ENCODE results near the gene MYH11.
"Not testable (repeated sequence)": the region's sequence is repeated elsewhere in the genome, so short reads cannot be mapped to it uniquely, and the experiment has no call there.

MYH11 gene

DNA sequence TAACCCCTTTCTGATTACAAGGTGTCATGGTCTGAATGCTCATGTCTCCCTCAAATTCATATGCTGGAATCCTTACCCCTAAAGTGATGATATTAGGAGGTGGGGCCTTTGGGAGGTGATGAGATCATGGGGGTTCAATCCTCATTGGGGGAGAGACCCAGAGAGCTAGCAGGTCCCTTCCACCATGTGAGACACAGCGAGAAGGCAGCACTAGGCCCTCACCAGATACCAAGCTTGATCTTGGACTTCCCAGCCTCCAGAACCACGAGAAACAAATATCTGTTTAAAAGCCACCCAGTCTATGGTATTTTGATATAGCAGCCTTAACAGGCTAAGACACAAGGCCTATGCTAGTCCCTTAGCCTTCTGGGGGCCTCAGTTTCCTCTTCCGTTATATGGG is 45.9 kb downstream of the MYH11 start:
- no peak for DNase-seq (ENCODE audit: low read depth in 2 of 2)

DNA sequence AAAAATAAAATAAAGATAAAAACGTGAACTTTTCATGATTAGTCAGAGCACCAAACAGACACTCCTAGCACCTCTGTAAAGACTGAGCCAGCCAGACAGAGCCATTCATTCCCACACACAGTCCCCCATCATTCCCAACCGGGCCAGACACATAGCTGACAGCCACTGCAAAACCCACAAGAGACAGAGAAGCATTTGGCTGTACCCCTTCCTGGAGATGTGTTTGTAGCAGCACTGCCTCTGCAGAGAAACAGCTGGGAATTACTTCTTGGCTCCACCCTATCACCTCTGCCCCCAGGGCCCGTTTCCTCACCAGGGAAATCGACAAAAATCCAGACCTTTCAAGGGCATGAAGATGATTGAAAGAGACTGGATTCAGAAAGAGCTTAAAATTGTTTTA is 46.4 kb downstream of the MYH11 start:
- DNase-seq (ENCODE audit: low read depth in 2 of 2): no peak

DNA sequence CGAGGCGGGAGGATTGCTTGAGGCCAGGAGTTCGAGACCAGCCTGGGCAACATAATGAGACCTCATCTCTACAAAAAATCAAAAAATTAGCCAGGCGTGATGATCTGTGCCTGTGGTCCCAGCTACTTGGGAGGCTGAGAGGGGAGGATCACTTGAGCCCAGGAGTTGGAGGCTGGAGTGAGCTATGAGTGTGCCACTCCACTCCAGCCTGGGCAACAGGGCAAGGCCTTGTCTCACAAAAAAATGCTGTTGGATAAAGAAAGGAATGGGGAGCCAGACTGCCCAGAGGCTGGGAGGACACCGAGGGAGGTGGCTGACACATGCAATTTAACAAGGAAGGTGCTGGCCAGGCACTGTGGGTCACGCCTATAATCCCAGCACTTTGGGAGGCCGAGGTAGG is 47.5 kb downstream of the MYH11 start:
- not testable (repeated sequence) for DNase-seq (ENCODE audit: low read depth in 2 of 2)

DNA sequence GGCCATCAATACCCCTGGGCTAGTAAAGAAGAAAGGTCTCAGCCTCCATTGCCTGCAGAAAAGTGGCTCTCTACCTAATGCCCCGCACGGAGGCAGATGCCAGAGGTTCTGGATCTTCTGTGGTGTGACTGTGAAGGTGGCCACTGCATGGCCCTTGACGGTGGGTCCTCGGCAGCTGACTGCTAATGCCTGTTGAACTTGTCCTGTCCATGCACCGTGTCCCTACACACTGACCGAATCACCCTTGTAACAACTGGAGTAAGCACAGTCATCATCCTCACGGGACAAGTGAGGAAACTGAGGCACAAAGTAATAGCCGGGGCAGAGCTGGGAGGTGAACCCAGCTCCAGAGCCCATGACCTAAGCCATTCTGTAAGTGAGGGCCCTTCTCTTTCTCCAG is 48.8 kb downstream of the MYH11 start:
- no peak for DNase-seq (ENCODE audit: low read depth in 2 of 2)

DNA sequence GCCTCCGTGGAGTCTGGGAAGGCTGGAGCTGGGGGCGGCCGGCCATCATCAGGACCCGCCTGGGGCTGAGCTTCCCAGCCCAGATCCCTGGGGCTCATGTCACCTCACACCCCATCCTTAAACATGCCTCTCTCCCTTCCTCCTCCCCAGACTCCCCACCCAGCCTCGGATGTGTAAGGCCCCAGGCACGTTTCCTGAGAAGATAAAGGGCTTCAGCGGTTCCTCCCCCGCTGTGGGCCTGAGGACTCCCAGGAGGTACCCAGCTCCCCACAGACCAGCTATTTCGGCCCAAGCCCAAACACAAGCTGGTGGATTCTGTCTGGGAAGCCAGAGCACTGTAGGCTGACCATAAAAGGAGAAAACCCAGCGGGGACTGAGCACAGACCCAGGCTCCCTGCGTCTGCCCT is 49.2 kb downstream of the MYH11 start:
- DNase-seq (ENCODE audit: low read depth in 2 of 2): no peak

DNA sequence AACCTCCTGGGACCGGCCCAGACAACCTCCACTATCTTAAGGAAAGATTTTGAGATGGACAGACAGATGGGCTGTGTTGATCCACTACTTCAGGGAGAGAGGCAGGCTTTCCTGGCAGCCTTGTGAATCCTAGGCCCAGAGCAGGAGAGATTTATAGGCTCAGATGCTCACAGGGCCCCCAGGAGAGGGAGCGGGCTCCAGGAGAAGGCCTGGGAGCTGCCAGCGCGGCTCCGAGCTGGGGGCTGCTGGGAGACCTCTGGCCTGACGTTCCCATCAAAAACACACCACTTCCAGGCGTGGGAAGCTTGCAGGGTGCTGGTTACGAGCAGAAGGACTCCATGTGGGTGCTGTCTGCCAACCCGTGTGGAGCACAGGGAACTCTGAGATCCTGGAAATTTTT is 53.2 kb downstream of the MYH11 start:
- DNase-seq (ENCODE audit: low read depth in 2 of 2): no peak

DNA sequence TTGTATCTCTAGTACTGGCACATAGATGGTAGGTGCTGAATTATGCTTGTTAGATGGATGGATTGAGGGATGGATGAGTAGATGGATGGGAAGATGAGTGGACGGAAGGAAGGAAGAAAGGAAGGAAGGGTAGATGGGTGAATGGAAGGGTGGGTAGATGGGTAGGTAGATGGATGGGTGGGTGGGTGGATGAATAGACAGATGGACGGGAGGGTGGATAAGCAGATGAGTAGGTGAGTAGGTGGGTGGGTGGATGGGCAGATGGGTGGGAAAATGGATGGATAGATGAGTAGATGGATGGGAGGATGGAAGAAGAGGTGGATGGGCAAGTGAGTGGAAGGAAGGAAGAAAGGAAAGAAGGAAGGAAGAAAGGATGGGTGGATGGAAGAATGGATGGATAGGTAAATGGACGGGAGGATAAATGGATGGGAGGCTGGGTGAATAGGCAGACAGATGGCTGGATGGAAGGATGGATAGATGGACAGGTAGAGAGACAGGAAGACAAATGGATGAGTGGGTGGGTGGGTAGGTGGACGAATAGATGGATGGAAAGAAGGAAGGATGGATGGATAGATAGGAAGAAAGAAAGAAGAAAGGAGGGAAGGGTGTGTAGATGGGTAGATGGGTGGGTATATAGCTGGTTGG is 56.9 kb downstream of the MYH11 start:
- DNase-seq (ENCODE audit: low read depth in 2 of 2): no peak

DNA sequence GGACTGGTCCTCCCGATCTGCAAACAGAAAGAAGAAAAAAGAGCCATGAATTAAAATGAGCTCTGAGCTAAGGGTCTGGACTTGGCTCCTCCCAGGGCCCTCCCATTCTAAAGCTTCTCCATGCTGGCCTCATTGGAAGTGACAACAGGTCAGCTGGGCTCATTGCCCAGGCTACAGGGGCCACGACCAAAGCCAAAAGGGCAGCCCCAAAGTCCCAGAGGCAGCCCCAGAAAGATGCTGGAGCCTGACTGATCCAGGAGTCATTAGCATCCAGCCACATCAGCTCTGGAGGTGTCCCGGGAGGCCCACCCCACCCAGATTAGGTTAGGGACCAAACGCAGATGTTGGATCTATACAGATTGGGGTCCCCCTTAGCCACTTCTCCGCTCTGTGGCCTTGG is 58.2 kb downstream of the MYH11 start:
- DNase-seq (ENCODE audit: low read depth in 2 of 2): no peak

DNA sequence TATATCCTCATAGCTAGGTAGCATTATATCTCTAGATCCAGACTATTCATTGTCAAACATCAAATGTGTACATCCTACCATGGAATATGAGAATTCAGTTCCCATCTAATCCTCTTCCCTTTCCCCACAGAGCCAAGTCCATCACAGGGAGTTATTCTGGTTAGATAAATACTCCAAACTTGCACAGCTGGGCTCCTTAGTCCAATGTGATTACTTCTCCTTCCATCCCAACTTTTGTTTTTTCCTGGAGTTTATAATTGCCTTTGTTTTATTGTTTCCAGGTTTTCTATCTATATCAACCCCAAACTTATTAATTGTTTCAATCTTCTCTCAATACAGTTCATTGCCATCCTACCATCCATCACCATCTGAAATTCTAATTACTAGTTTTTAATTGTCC is 59.9 kb downstream of the MYH11 start:
- no peak for DNase-seq (ENCODE audit: low read depth in 2 of 2)

DNA sequence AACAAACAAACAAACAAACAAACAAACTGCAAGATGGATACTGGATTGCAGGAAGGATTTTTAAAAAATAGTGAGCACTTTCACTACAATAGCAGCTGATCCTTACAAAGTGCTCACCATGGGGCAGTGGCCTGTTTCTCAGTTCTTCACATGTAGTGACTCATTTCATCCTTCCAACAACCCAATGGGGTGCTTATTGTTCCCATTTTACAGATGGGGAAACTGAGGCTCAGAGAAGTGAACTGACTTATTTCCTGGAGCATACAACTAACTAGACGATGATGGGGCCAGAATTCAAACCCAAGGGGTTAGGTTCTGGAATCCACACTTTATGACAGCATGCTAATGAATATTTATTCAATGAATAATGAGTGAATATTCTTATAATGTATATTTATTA is 61.2 kb downstream of the MYH11 start:
- no peak for DNase-seq (ENCODE audit: low read depth in 2 of 2)

DNA sequence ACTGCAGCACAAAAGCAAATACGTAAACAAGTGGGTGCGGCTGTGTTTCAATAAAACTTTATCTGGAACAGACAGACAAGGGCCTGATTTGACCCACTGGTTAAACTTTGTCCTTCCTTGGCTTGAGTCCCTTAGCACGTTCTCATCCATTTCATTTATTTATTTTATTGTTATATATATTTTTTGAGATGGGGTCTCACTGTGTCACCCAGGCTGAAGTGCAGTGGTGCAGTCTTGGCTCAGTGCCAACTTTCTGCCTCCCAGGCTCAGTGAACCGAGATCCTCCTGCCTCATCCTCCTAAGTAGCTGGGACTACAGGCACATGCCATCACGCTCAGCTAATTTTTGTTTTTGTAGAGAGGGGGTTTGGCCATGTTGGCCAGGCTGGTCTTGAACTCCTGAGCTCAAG is 64.3 kb downstream of the MYH11 start:
- DNase-seq (ENCODE audit: low read depth in 2 of 2): no peak

DNA sequence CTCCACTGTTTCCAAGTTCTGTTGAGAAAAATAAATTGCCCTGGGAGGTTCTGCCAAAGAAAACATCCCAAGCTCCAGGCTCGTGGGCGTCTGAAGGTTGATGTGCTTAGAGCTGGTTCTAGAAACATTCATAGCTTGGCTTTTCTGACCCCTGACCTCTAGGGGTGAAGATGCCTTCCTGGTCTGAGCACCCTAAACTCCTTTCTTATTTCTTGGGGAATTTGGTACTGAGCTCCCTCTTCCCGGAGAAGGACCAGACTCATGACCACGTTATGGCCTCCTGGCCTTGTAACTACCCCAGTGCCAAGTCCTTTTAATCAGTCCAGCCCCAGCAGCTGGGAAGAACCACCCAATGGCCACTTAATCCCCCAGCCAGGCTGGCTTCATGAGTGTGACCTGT is 66.4 kb downstream of the MYH11 start:
- DNase-seq (ENCODE audit: low read depth in 2 of 2): no peak

DNA sequence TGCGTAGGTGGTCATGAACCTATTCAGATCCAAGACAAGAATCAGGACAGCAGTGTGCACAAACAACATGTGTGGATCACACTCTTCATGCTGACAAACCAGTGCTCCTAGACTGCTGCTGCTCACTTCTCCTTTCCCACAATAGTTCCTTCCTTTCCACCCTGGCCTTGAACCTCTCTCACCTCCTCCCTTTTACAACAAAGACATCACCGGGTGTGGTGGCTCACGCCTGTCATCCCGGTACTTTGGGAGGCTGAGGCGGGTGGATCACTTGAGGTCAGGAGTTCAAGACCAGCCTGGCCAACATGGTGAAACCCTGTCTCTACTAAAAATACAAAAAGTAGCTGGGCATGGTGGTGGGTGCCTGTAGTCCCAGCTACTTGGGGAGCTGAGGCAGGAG is 67.0 kb downstream of the MYH11 start:
- not testable (repeated sequence) for DNase-seq (ENCODE audit: low read depth in 2 of 2)

DNA sequence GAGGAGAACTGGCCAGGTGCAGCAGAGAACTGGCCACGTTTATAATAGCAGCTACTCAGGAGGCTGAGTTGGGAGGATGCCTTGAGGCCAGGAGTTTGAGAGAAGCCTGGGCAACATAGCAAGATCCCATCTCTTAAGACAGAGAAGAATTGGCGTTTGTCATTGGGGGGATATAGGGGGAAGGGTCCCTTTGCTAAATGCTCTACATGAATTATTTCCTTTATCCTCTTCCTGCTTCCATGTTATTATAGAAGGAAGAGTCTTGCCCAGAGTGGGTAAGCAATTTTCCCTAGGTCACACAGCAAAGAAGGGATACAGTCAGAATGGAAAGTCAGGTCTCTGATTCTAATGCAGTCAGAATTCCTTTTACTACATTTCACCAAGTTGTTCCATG is 68.0 kb downstream of the MYH11 start:
- DNase-seq (ENCODE audit: low read depth in 2 of 2): no peak

DNA sequence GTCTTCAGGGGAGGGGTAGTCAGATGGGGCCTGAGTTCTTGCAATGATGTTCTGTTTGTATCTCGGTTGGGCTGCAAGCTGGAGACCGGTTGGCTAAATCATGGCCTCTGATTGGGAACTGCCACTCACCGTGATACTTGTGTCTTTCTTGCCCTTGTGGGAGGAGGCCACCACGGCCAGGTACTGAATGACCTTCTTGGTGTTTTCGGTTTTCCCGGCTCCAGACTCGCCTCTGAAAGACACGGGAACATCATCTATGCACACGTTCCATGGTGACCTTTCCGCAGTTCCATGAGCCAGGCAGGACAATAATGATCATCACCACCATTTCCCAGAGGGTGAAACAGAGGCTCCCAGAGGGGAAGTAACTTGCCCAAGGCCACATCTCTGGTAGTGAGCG is 70.3 kb downstream of the MYH11 start:
- DNase-seq (ENCODE audit: low read depth in 2 of 2): no peak

DNA sequence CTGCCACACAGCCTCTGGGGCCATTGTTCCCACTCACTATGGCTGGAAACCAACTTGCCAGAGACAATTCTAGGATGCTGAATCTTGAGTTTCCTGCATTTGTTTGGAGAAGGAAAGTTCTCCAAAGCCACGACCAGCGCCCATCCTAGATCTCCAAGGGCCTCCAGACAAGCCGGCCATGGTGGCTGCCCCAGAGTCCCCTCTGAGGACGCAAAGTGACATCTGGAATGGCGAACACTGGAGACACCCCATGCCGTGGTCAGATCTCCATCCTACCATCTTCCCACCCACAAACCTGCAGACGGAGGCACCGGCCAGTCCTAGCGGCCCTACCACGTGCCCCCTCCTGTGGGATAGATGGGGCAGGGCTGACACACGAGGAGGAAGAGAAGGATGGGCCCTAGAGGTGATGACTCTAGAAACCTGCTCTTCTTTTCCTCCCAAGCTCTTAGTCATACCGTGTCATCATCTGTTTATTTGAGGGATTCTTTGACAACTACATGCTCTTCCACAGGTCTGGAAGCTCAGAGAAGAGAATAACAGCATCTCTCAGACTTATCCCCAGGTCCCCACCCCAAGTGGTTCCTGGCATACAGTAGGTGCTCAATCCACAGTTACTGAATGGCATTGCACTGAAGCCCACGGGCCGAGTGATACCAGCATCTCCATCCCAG is 71.3 kb downstream of the MYH11 start:
- DNase-seq (ENCODE audit: low read depth in 2 of 2): no peak

DNA sequence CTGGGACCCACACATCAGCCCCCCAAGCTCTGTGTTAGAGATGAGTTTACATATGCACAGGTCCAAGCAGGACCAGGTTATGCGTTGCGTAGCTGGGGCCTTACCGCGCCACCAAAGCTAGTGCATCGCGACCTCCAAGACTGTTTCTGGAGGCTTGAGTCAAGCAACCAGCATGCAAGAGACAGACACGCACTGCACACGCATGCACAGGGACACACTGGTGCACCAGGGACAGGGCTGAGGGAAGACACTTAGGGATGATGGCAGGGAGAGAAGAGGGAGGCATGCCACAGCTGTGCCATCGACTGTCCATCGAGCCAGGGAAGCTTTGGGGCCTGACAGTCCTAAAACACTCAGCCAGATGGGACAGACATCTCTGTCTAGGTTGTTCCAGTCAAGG is 72.8 kb downstream of the MYH11 start:
- no peak for DNase-seq (ENCODE audit: low read depth in 2 of 2)

DNA sequence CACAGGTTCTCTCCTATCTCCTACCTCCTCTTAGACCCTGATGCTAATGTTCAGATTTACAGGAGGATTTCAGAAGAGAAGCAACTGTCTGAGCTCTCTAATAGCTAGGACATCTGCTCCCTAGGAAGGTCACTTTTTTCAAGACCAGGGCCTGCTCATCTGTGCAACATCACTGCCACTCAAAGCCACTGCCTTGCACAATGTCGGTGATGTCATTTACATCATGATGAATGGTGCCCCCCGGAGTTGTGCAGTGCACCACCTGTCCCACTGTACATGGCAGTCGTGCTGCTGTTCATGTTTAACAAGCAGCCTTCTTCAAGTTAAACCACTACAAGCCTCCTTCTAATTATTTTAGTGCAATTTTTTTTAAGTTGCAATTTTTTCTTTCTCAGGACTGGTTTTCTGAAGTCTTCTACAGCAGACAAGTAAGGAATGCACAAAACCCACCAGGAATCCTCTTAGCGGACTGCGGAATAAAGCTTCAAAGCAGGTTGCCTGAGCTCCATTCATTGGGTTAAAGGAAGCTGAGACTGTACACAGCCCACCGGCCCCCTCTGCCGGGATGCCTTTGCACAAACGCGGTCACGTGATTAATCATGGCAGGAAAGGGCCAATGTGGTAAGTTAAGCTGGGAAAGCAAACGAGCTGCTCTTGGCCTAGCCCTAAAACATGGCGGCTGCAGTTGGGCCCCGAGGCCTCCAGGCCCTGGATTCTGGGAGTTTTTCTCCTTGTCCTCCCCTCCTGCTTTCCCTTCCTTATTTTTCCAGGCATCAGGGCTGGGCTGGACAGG is 74.1 kb downstream of the MYH11 start:
- no peak for DNase-seq (ENCODE audit: low read depth in 2 of 2)

DNA sequence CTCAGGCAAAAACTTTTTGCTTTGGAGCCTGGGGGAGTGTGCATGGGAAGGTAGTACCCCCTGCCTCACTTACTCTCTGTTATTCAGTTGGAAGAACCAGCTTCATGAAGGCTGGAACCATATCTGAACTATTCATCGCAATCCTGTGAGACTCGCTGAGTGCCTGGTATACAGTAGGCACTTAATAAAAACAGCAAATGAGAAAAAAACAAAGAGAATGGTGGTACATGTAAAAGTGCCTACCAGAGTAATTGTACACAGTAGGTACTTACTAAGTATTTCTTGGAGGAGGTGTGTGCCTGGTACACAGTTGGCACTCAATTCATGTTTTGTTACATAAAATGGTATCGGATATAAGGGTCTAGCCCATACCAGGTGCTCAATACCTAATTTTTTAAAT is 75.2 kb downstream of the MYH11 start:
- no peak for DNase-seq (ENCODE audit: low read depth in 2 of 2)

DNA sequence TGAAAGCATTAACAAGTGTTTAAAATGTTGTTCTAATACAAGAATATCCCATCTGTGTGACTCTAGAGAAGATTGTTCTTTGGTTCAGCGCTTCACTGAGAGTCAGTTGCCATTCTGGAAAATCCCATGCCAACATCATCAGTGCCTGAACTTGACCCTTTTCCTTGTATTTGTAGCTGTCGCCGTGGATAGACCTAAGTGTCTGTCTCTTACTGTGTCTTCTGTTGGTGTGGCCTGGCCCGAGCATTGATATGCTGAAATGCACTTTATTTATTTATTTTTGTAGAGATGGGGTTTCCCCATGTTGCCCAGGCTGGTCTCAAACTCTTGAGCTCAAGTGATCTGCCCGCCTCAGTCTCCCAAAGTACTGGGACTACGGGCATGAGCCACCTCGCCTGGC is 76.0 kb downstream of the MYH11 start:
- DNase-seq (ENCODE audit: low read depth in 2 of 2): no peak

DNA sequence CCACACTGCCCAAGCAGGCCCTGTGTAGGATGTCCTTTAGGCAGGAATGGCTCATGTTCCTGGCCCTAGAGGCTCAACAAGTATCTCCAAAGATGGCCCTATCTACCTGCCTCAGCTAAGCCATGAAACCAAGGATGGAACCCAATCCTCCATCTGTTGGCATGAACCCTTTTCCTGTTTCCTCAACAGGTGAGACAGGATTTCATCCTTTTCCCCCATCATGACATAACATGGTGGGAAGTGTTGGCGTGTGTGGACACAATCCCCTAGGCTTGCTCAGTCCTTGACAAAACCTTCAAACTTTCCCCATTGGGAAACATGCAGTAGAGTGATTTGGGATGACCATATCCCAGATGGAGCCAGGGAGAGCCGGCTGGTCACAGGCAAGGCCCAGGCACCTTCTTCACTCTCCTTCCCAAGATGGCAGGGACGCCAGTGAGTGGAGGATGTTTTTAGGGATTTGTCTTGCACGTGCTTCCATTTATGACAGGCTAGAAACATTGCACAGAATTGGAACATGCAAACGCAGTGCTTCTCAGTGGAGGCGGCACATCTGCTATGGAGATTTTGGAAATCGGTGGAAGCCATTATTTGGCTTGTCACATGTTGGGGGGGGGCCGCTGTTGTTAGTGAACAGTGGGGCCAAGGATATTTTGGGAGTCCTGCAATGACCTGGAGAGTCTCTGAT is 77.0 kb downstream of the MYH11 start:
- DNase-seq (ENCODE audit: low read depth in 2 of 2): no peak

DNA sequence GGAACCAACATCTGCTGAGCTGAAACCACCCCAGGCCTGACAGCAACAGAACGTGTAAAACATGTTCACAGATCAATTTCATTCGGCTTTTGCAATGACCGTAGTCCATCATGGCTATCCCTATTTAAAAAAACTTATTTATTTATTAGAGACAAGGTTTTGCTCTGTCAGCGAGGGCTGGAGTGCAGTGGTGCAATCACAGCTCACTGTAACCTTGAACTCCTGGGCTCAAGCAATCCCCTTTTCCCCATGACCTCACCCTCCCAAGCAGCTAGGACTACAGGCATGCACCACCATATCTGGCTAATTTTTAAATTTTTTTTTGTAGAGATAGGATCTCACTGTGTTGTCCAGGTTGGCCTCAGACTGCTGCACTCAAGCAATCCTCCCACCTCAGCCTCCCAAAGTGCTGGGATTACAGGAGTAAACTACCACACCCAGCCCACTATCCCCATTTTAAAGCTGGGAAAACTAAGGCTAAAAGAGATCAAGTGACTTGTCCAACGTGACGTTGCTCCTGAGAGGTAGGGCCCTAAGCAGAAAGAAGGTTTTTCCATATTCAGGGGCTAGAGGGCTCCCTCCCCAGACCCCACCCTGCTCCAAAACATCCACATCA is 77.7 kb downstream of the MYH11 start:
- DNase-seq (ENCODE audit: low read depth in 2 of 2): no peak
